HG02973 (cell line): ENCODE measurements around the gene OCLN.
"Not testable (repeated sequence)": the region's sequence is repeated elsewhere in the genome, so short reads cannot be mapped to it uniquely, and the experiment has no call there.

Experiments used
- ATAC-seq: cut with Tn5 transposase; IDR thresholded peaks from one replicate; pipeline ENCODE4 v1.9.1; 2021; ENCODE audit warnings: moderate library complexity; ENCODE audit not compliant: unreplicated experiment

Gene OCLN, protein sequence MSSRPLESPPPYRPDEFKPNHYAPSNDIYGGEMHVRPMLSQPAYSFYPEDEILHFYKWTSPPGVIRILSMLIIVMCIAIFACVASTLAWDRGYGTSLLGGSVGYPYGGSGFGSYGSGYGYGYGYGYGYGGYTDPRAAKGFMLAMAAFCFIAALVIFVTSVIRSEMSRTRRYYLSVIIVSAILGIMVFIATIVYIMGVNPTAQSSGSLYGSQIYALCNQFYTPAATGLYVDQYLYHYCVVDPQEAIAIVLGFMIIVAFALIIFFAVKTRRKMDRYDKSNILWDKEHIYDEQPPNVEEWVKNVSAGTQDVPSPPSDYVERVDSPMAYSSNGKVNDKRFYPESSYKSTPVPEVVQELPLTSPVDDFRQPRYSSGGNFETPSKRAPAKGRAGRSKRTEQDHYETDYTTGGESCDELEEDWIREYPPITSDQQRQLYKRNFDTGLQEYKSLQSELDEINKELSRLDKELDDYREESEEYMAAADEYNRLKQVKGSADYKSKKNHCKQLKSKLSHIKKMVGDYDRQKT

DNA sequence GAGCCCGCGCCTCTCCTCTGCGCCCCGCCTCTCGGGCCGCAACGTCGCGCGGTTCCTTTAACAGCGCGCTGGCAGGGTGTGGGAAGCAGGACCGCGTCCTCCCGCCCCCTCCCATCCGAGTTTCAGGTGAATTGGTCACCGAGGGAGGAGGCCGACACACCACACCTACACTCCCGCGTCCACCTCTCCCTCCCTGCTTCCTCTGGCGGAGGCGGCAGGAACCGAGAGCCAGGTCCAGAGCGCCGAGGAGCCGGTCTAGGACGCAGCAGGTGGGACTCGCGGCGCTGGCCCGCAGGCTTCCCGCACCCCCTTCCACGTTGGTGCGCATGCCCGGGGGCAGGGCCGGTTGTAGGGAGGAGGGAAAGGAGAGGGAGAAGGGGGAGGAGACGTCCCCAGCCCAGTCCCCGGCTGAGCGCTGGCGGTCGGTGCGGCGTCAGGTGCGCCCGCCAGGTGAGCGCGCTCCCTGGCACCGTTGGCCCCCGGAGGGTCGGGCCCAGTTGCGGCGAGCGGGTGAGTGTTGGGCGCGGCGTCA is at the start of gene OCLN:
TSS of gene OCLN (plus strand) at position 400 of the 532 bp plus-strand sequence. CDS start 11,455 bp downstream, outside the sequence.
- peak; percentile 54 for ATAC-seq

DNA sequence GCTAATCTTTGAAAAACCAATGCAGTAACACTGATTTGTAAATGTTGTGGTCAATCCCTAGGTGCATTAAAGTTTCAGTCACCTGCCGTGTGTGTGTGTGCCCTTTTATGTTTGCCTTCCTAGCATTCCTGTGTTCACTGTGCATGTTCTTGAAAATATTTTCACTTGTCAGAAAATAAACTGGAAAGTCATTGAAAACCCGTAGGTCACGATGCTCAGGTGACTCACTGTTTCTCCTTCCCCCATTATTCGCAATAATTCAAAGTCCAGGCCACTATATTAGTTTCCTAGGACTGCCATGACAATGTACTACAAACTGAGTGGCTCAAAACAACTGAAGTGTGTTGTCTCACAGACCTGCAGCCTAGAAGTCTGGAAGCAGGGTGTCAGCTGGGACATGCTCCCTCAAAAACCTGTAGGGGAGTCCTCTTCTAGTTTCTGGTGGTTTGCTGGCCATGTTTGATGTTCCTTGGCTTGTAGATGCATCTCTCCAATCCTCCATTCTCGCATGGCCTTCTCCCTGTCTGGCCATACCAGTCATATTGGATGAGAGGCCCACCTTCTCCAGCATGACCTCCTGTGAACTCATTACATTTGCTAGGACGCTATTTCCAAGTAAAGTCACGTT is 48.3 kb upstream of the OCLN start:
- ATAC-seq = no peak

DNA sequence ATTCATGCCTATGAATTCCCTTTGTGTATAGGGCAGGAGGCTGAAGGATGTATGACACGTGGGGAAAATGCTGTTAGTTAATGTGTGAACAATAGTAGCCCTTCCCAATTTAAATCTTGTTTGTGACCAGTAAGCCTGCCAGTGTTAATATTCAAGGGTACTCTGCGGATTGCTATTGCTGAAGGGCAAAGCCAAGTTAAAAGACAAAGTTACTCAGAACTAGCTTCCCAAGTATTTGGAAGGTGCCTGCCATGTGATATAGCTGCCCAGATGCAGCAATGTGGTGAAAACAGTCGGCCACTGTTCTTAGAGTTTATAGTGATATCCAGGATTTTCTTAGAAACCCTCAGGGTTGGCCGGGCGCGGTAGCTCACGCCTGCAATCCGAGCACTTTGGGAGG is 43.1 kb upstream of the OCLN start:
- ATAC-seq = no peak

DNA sequence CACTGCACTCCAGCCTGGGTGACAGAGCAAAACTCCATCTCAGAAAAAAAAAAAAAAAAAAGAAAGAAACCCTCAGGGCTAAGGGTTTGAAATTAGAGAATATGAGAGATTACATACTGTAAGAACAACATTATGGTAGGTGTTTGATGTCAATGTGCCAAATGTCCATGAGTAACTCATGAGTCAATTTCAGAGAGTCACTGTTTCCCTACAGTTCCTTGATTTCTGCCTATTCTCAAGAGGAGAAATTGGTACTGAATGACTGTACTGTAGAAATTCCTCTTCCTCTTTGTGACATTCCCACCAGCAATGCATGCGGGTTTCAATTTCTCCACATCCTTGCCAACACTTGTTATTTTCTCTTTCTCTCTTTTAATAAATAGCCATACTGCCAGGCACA is 42.5 kb upstream of the OCLN start:
- no peak for ATAC-seq

DNA sequence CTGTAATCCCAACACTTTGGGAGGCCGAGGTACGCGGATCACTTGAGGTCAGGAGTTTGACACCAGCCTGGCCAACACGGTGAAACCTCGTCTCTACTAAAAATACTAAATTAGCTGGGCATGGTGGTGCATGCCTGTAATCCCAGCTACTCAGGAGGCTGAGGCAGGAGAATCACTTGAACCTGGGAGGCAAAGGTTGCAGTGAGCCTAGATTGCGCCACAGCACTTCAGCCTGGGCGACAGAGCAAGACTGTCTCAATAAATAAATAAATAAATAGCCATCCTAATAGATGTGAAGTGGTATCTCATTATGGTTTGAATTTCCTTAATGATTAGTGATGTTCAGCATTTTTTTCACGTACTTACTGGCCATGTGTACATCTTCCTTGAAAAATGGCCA is 42.1 kb upstream of the OCLN start:
- ATAC-seq = not testable (repeated sequence)

DNA sequence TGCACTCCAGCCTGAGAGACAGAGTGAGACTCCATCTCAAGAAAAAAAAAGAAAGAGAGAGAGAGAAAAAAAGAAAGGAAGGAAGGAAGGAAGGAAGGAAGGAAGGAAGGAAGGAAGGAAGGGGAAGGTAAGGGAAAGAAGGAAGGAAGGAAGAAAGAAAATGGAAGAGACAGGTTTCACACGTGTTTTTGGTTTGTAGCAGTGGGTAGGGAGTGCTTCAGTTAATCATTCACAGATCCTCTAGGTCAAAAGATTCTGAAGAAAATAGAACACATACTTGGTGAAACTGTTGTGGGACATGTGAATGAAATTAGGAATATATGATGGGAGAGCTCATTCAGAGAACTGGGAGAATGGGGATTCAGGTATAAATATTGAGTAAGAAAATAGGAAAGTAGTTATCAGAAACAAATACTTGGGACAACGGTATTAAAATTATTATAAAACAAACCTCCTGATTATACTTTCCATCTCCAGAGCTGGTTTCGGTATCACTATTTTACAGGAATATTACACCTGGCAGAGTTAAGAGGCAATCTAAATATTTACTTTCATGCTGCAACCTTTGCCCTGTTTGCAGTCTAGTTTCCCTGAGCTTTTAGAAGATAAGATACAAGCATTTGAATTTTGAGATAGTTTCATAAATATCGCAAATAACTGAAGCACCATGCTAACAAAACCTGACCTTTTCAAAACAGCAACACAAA is 40.5 kb upstream of the OCLN start:
- no peak for ATAC-seq

DNA sequence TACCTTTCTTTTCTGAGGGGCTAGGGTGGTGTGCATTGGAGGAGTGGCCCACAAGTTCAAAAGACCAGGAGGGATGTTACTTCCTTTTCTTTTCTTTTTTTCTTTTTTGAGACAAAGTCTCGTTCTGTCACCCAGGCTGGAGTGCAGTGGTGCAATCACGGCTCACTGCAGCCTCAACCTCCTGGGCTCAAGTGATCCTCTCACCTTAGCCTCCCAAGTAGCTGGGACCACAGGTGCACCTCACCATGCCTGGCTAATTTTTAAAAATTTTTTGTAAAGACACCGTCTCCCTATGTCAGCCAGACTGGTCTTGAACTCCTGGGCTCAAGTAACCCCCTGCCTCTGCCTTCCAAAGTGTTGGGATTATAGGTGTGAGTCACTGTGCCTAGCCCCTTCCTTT is 39.1 kb upstream of the OCLN start:
- not testable (repeated sequence) for ATAC-seq

DNA sequence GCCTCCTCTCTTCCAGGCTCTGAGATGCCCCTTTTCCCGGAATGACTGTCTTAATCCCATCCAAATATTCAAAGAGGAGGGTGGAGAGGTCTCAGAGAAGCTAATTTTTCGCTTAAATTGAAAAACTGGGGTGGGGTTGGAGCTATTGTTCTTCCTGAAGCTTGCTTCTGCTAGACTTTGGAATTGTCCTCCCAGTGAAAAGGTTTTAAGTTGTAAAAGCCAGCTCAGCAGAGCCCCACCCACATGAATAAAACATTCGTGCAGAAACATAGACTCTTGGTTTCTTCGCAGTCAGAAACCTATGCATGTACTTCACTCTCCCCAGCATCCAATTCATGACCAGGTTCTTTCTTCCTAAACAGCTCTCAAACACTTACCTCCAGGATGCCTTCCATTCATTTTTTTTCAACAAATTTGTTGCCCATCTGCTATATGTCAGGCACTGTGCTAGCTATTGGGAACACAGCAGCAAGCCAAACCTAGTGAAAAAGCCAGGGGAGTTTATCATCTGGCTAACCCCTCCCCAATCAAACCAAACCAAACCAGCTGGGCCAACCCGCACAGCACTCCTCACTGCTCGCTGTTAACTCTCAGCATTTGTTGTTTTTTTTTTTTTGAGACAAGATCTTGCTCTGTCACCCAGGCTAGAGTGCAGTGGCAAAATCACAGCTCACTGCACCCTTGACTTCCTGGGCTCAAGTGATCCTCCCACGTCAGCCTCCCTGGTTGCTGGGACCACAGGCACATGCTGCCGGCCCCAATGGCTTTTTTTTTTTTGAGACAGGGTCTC is 37.9 kb upstream of the OCLN start:
- ATAC-seq = no peak

DNA sequence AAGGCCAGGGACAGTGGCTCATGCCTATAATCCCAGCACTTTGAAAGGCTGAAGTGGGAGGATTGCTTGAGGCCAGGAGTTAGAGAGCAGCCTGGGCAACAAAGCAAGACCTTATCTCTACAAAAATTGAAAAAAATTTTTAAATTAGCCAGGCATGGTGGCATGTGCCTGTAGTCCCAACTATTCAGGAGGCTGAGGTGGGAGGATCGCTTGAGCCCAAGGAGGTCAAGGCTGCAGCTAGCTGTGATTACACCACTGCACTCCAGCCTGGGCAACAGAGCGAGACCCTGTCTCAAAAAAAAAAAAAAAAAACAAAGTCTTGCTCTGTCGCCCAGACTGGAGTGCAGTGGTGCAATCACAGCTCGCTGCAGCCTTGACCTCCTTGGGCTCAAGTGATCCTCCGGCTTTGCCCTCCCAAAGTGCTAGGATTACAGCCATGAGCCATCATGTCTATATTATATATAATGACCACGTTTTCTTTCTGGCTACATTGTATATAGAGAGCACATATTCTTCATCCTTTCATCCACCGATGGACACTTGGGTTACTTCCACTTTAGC is 37.1 kb upstream of the OCLN start:
- ATAC-seq = not testable (repeated sequence)

DNA sequence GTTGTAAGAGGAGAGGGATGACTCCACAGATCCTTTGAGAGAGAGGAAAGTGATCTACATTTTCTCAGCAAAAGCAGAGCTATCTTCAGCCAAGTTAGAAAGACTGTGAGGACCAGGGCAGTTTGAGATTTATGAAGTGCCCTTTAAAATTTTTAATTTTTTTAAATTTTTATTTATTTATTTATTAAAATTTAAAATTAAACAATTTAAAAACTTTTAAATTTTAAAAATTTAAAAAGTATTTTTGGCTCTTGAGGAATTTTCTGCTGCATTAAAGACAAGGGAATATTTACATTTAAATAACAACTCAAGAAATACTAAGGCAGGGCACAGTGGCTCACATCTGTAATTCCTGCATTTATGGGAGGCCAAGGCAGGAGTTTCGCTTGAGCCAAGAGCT is 30.4 kb upstream of the OCLN start:
- ATAC-seq = no peak

DNA sequence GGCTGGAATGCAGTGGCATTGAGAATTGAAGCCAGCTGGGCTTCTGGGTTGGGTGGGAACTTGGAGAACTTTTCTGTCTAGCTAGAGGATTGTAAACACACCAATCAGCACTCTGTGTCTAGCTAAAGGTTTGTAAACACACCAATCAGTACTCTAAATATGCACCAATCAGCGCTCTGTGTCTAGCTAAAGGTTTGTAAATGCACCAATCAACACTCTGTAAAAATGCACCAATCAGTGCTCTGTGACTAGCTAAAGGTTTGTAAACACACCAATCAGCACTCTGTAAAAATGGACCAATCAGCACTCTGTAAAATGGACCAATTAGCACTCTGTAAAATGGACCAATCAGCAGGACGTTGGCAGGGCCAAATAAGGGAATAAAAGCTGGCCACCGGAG is 26.2 kb upstream of the OCLN start:
- not testable (repeated sequence) for ATAC-seq

DNA sequence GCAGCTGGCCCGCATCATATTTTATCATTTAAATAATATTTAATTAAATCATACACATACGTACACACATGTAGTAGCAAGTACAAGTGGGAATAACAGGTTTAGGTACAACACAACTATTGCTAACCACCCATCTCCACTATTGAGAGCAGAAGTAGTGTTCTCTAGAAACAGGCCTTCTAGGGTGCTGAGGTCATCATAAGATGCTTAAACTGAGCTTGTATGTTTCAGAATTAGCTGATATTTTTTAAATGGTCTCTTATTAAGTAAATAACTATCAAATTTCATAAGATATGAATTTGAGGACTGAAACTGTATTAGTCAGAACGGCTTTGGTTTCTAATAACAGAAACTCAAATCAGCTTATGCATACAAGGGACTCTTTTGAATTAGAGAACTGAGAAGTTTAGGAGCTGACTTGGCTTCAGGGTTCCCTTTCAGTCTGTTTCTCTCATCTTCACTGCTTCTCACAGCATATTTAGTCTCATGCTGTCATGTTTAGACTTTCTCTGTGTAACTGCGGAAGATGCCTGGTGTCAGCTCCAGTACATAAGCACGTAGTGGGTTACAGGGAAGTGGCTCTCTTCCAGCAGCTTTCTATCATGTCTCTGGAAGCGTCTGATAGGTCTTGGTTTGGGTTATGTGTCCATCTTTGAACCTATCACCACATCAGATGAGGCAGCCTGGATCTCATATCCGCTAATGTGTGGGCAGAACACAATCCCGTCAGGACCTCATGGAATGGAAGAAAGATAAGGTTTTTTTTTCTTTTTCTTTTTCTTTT is 25.0 kb upstream of the OCLN start:
- peak; percentile 97 for ATAC-seq

DNA sequence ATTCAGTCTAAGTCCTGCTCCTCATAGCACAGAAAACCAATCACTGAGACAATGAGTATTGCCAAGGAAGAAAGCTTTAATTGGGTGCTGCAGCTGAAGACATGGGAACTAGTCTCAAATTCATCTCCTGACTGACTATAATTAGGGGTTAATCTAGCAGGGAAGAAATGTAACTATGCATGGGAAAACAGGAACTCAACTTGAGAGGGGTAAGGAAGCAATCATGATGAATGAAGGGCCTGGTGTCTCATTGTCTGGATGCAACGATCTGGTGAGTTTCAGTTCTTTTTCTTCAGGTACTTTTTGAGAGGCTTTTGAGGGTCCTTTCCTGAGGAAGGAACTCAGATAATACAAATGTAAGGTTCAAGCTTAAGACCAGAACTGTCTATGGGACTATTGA is 24.0 kb upstream of the OCLN start:
- ATAC-seq = no peak

DNA sequence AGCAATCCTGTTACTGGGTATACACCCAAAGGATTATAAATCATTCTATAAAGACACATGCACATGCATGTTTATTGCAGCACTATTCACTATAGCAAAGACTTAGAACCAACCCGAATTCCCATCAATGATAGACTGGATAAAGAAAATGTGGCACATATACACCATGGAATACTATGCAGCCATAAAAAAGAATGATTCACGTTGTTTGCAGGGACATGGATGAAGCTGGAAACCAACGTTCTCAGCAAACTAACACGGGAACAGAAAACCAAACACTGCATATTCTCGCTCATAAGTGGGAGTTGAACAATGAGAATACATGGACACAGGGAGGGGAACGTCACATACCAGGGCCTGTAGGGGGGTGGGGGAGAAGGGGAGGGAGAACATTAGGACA is 21.1 kb upstream of the OCLN start:
- not testable (repeated sequence) for ATAC-seq

DNA sequence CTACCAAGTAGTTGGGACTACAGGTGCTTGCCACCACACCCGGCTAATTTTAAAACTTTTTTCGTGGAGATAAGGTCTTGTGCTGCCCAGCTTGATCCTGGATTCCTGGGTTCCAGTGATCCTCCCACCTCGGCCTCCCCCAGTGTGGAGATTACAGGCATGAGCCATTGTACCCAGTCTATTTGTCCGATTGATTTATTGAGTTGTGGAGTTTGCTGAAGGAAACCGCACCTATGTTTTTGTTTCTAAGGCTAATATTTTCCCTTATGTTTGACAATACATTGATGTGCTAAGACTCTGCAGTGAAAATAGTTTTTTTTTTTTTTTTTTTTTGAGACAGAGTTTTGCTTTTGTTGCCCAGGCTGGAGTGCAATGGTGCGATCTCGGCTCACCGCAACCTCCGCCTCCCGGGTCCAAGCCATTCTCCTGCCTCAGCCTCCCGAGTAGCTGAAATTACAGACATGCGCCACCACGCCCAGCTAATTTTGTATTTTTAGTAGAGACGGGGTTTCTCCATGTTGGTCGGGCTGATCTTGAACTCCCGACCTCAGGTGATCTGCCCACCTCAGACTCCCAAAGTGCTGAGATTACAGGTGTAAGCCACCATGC is 20.0 kb upstream of the OCLN start:
- ATAC-seq = not testable (repeated sequence)

DNA sequence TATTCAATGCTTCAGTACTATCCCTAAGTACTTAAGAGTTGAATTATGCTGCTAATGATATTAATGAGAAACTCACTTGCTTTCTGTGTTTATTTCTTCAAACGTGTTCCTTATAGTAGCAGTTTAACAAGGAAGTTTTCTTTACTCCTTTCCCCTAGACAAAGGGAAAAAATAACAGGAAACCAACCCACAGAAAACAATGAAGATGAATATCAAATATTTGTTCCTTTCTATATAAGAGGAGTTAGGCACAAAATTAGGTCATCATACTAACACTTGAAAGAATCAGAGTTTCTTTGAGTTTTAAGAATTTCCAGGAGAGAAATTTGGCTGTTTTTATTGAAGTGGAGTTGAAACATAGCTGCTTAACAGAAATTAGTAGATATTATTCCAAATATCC is 15.4 kb upstream of the OCLN start:
- ATAC-seq = no peak

DNA sequence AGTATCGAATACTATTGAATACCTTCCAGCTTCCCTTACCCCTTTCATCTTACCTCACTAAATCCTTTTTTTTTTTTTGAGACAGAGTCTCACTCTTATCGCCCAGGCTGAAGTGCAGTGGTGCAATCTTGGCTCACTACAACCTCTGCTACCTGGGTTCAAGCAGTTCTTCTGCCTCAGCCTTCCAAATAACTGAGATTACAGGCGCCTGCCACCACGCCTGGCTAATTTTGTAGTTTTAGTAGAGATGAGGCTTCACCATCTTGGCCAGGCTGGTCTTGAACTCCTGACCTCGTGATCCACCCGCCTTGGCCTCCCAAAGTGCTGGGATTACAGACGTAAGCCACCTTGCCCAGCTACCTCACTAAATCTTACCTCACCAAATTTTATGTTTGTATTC is 14.3 kb upstream of the OCLN start:
- ATAC-seq = not testable (repeated sequence)

DNA sequence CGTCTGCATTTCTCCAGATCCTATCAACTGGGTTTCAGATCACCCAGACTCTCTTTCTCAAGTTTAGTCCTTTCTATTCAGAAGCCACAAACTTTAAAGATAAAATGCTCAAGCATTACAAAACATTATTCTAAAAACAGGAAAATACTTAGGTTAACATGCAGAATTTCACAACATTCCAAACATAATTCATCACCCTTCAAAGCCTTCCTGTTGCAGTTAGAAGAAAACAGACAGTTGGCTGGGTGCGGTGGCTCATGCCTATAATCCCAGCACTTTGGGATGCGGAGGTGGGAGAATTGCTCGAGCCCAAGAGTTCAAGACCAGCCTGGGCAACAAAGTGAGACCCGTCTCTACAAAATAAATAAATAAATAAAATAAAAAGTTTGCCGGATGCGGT is 7.7 kb upstream of the OCLN start:
- no peak for ATAC-seq

DNA sequence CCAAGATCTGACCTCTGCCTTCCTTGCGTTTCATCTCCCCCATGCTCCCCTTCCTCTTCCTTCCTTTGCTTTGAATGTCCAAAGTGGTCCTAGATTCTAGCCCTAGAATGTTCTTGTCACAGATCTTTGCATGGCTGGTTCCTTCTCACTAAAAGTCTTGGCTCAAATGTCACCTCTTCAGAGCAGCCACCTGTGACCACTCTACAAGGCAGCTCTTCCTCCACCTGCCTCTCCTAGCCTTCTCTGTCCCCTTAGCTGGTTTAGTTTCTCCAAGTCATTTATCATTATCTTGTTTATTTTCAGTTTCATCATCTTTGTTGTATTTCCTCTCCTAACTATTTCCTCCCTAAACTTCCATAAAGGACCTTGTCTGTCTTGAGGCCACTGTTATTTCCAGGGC is 7.1 kb upstream of the OCLN start:
- ATAC-seq = no peak
